Left kidney (tissue), 2 donors: ENCODE data around the gene SLC12A5. TPM values are rescaled to one million over a fixed set of nuclear protein-coding genes. Genes with fewer than 3 reads are reported as not detected.

Source experiments
- DNase-seq: peaks from one replicate; pipeline ENCODE4 v3.0.0-alpha.2; 2013
- polyA plus RNA-seq: library from polyadenylated mRNA; unstranded; fragments of 120-200 nt; gene quantifications from one replicate; pipeline ENCODE4 v1.2.1, GENCODE V29; 2013; ENCODE audit not compliant: insufficient read length

SLC12A5 gene
- polyA plus RNA-seq, 1 donor, result 1.8 TPM

DNA sequence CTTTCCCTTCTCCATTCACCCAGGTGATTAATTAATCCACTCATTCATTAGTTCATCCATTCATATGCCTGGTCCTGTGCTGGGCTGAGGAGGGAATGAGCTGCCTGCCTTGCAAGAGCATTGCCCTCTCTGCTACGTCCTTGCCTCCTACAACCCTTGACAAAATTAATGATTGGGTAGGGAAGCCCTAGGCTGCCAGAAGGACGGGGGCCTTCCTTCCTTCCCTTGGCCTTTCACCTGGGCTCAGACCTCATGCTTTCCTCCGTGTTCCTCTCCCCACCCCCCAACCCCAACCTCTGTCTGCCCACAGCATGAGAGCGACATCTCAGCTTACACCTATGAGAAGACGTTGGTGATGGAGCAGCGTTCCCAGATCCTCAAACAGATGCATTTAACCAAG, 25.6 kb downstream of the SLC12A5 start:
- no peak for DNase-seq

DNA sequence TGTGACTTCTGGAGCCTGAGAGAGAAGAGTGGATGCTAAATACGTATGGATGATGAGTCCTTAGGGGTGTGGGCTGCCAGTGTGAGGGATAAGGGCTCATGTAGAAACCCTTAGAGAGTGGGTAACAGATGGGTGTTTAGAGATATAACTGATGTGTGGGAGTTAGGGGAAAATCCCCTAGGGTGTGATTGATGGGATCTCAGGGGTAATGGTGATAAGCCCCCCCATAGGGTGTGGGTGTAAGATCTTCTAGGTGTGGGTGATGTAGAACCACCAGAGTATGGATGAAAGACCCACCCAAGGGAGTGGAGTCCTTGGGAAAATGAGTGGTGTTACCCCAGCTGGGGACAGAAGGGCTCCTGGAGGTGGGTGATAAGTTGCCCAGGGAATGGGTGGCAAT, 26.3 kb downstream of the SLC12A5 start:
- no peak for DNase-seq

DNA sequence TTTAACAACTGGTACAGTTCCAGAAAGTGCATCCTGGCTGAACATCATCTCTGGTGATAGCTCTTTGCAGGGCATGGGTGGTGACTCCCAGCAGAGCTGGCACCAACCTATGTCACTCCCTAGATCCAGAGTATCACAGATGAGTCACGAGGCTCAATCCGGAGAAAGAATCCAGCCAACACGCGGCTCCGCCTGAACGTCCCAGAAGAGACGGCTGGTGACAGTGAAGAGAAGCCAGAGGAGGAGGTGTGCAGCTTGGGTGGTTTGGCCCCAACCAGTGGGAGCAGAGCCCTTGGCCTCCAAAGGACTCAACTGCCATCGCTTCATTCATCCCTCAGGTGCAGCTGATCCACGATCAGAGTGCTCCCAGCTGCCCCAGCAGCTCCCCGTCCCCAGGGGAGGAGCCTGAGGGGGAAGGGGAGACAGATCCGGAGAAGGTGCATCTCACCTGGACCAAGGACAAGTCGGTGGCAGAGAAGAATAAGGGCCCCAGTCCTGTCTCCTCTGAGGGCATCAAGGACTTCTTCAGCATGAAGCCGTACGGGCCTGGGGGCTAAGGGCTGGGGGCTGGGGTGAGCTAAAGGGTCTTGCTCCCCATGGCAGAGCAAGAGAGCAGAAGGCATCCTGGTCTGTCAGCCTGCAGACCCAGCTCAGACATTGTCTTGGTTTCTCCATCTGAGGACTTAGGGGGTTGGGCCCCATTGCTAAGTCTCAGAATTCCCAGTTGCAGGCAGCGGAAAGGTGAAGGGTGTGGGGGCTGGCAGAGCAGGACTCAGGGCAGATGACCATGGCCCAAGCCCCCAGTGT, 27.2 kb downstream of the SLC12A5 start:
- DNase-seq, result no peak

DNA sequence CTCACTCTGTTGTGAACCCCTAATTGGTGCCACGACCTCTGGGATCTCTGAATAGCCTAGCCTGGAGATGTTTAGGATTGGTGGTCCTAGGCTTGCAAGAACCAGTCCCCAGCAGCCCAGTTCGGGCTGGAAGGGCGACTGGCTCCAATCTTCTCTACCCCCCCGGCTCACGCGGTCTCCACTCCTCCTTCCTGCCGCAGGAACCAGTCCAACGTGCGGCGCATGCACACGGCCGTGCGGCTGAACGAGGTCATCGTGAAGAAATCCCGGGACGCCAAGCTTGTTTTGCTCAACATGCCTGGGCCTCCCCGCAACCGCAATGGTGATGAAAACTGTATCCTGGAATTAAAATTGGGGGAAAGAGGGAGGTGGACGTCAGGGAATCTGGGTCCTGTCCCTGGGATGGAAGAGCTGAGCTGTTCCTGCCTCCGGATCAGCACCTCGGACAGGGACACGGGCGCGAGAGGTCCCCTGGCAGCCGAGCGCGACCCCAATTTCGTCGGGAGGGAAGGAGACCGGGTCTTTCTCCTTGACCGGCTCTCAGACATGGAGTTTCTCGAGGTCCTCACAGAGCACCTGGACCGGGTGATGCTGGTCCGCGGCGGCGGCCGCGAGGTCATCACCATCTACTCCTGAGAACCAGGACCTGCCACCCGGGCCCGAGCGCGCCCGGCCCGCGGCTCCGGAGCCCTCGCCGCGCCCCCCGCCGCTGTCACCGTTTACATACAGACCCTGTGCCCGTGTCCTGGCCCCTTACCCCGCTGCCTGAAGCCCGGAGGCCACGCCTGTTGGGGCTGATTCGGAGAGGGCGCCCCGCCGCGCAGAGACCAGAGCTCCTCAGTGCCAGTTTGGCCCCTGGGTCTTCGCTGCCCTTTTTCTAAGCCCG, 28.2 kb downstream of the SLC12A5 start:
- DNase-seq, result peak; percentile 60

DNA sequence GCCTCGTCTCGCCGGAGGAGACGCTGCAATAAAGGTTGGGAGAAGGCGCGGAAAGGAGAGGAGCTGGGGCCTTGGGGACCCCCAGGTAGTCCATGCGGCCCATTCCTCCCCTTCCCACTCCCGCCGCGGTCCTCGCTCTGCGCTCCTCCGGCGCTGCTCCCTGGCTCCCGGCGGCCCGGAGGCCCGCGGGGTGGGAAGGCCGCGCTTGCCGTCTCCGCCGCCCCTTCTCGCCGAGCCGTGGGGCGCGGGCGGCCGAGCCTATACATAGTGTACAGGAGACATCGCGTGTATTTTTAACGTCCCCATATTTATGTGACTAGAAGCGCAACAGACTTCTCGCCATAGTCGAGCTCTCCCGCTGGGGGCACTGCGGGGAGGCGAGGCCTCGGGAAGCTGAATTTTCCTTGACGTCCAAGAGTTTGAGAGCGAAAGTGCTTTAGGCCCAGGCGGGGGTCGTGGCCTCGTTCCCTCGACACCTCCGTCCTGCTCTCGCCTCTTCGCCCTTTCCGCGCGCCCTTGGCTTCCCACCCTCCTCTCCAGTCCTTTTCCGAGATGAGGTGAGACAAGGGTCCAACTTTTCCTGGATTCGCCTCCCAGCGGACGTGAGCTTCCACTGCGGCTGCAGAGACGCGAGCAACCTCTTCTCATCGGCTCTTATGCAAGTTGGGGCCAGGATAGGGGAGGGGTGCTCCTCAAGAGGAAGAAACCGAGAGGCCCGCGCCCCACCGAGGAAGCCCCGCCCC, 29.0 kb downstream of the SLC12A5 start:
- peak; percentile 28 for DNase-seq

DNA sequence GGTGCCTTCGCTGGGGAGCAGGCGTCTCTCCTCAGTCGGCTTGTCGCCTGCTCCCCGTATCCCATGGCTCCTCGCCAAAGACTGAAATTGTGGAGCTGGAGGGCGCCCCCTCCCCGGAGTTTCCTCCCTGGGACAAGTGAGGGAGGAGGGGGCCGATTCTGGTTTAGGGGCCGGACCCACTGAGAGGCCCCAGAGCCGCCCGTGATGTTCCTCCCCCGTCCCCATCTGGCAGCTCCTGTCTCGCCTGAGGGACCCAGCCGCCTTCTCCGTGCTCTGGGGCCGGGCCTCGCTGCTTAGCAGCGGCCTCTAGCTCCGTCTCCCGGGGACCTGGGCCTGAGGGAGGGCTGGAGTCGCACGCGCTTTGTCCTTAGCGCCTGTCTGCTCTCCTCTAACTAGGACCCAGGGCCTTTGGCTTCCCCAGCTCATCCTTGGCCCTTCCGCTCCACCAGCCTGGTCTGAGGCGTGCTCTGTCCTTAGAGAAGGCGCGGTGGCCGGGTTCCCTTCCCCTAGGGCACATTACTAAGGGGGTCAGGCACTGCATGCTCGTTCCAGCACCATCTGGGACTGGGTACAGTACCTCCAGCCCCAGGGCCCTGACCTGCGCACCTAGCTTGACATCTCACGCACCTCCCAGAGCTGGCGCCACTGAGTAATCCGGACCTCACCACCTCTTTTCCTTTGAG, 29.7 kb downstream of the SLC12A5 start:
- DNase-seq, result no peak

DNA sequence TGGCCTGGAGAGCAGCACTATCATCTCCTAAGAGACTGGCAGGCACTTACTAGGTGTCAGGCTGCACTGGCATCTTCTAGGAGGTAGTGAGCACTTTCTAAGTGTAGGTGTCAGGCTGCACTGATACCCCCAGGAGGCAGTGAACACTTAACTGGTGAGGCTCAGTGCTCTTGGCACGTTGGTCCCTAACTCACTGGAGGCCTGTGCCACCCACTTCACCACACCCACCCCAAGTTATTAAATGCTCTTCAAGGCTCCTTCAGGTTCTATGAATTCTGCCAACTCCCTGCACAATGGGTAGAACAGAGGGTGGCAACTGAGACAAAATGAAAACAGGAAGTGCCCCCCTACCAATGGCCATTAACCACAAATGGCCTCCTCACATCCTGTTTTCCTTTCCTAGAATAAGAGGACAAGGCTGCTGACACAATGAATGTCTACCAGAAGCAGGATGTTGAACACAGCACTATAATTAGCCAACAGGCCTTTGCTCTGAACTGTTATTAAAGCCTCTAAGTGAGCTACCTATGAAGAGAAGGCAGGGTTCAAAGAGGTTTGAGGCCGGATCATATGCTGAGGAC, 31.4 kb downstream of the SLC12A5 start:
- no peak for DNase-seq

DNA sequence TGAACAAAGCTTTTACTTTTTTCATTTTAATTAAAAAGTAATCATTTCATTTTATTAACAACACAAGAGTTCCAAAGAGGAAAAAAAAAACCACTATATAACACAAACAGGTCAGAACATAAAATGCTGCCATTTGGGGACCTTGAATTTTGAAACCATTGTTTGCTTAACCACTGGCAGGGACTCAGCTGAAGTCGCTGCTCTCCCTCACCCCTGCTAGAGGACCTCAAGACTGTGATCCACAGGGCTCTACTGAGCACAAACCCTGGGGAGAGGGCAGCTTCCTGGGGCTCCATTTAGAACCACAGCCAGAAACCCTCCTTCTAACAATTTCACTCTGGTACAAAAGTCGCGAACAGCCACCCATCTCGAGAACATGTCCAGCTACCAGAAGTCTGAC, 32.0 kb downstream of the SLC12A5 start:
- DNase-seq, result no peak

DNA sequence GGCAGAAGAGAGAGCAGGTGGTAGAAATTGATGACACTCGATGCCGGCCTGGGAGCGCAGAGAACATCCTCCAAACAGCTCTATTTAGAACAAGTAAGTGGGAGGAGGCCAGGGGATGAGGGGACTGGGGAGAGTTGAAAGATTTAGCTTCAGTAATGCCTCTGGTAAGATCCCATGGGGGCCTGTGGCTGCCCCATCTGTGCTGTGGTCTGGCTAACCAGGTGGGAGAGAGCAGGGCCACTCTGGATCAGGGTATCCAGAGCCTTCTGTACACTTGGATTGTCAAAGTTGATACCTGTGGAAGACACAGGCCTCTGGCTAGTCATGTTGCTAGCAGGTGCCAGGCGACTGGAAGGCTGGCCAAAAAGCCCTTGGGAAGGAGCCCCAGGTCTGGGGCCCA, 33.1 kb downstream of the SLC12A5 start:
- DNase-seq, result no peak

DNA sequence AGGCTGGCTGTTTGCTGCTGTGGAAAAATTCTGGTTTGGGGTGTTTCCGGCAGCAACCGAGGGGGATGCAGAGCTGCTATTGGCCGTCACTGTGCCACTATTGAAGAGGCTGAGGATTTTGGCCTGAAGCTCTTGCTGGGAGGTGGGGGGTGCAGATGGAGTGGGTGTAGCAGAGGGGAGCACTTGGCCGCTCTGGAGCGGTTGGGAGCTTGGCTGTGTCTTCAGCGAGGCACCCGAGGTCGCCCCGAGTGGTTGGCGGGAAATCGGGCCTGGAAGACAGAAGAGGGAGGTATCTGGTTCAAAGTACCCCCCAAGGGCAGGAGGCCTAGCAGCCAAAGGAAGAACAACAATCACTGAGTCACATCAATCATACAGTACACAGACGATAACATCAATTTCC, 33.6 kb downstream of the SLC12A5 start:
- no peak for DNase-seq

DNA sequence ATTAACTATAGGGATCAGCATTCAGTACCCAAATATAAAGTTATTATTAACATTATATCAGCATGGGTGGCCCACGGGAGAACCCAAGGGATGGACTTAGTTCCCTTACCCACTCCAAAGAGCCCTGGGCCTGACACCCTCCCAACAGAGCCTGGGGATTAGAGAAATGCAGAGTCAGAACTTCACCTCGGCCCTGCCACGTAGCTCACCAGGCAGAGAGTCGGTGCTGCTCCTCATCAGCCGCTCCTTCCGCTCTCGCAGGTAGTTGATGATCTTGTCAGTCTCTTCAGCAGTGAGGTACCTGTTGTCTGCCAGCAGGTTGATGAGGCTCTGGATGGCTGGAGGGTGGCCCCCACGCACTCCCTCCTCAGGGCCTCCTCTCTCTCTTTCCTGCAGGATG, 34.1 kb downstream of the SLC12A5 start:
- no peak for DNase-seq

DNA sequence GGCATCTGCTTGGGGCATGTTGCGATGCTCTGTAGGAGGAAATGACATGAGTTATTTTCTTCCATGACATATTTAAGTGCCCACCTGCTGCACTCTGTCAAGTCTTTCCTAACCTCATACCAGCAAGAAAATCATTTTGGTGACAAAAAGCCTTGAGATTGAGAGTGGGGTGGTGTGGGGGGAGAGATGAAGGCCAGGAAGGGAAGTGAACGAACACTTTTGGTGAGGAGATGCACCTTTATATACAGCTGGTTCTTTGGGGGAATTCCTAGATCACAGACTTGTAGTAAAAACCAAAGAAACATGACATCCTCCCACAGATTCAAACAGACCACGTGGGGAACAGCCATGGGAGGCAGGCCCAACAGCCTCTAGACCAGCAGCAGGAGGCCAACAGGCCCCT, 34.6 kb downstream of the SLC12A5 start:
- DNase-seq, result no peak

DNA sequence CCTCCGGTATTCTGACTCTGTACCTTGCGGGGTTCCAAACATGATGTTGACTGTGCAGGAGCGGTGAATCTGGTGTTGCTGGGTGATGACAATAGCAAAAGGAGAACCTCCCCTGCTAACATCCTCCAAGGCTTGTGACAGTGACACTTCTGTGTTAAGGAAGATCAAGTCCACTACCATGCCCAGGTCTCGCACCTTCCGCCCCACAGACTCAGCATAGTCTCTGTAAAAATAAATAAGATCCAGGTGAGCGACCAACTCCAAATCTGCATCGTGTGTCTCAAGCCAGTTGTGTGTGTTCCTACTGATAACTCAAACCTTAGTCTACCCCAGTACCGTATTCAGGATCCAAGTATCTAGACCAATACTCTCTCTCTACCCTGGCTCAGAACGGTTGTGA, 36.0 kb downstream of the SLC12A5 start:
- no peak for DNase-seq

DNA sequence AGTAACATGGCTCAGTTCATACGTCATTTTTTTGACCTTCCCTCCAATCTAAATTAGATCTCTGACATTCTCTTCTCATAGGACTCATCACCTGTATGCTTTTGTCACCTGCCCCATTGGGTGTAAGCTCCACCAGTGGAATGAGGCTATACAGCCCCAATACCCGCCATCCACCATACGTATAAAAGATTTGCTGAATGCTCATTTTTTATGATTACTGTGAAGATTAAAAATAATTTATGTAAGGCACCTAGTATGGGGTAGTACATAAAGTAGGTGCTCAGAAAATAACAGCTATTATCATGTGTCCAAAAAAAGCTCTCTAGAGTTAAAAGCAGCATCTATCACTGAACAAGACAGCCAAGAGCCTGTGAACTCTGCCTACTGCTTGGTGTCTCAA, 36.7 kb downstream of the SLC12A5 start:
- DNase-seq, result no peak

DNA sequence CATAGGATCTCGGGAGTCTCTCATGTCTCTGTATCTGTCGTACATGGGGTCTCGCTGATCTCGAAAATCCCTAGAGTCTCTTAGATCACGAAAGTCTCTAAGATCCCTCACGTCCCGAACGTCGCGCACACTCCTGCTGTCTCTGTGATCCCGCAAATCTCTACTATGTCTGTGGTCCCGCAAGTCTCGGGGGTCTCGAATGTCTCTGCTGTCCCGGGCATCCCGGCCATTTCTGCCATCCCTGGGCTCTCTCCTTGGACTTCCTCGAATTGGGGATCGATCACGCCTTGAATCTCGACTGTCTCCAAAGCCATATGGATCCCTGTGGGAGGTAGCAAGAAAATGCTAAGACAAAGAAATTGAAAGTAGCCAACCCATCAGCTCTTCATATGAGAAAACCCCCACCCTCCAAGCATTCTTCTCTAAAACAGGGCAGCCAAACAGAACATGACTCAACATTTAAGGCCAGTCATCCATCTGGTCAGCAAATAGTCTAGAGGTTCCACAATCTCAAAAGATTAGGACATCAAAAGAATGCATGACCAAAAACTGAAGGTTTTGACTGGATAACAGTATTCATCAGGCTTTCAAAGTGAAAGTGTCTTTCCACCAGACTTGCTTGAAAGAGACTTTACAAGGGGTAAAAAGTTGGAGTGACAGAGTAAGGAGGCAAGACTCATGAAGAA, 41.3 kb downstream of the SLC12A5 start:
- DNase-seq, result no peak

DNA sequence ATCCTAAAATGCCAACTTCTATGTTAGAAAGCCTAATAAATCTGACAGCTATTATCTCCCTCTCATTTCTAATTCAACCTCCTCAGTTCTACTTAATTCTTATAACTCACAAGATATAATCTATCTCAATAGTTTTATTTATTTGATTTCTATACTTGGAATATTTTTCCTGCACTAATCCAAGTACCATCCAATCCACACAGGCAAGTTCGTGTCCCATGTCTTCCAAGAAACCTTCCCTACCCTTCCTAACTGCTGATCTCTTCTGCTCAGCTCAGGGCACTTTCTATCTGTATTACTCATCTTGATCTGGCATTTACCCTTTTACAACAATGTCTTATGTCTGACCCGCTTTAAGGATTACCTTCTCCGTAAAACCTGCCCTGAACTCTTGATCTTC, 42.6 kb downstream of the SLC12A5 start:
- DNase-seq, result no peak

DNA sequence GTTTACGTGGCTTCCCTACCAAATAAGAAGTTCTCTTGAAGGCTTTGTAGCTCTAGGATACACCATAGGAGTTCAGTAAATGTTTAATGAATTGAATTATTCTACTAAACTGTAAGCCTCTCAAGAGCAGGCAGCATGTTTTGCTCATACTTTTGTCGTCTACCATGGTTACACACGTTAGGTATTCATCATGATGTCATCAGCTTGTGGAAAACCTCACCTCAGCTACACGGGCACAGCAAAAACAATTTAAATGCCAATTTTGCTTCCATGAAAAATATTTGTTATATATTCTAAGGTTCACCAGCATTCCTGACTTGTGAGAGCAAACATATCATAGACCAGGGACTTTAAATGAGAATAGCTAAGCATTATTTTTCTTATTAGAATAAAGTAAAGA, 44.0 kb downstream of the SLC12A5 start:
- no peak for DNase-seq

DNA sequence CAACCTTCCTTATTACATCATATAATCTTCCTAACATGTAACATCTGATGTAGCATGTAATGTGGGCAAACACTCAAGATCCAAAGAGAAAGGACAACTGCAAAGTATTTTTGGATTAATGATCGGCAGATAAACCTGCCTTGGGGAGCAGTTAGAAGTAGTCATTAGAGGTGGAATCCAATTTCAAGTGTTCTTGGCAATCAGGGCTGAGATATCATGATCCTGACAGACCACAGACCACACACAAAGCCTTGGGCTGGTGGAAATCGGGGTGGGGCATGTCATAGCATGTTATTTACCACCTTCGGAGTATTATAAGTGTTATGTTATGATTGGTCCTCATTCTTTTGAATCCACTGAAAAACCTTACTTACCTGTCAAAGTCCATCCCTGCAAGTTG, 44.4 kb downstream of the SLC12A5 start:
- no peak for DNase-seq

DNA sequence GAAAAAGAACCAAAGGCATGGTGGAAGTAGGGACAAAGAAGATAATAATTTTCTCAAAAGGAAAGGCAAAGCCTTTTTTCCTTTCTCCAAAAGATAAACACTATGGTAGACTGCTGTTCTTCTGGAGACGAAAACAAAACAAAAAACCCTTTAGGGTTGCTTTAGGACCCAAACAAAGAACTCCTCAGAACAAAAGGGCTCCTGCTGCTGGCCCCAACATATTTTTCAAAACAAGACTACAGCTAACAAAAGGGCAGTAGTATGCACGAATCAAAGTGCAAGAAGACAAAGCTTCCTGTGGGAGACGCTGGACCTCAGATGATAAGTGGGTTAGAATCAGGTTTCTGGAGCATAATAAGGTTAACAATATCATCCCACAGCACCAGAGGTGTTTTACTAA, 45.0 kb downstream of the SLC12A5 start:
- DNase-seq, result no peak

DNA sequence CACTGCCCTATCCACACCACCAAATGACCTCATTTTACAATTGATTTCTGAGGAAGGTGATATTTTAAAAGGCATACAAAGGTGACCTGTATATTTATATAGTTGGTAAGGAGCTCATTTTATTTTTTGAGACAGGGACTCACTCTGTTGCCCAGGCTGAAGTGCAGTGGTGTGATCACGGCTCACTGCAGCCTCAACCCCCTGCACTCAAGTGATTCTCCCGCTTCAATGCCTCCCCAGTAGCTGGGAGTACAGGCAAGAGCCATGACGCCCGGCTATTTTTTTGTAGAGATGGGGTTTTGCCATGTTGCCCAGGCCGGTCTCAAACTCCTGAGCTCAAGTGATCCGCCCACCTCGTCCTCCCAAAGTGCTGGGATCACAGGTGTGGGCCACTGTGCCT, 47.8 kb downstream of the SLC12A5 start:
- DNase-seq, result no peak

DNA sequence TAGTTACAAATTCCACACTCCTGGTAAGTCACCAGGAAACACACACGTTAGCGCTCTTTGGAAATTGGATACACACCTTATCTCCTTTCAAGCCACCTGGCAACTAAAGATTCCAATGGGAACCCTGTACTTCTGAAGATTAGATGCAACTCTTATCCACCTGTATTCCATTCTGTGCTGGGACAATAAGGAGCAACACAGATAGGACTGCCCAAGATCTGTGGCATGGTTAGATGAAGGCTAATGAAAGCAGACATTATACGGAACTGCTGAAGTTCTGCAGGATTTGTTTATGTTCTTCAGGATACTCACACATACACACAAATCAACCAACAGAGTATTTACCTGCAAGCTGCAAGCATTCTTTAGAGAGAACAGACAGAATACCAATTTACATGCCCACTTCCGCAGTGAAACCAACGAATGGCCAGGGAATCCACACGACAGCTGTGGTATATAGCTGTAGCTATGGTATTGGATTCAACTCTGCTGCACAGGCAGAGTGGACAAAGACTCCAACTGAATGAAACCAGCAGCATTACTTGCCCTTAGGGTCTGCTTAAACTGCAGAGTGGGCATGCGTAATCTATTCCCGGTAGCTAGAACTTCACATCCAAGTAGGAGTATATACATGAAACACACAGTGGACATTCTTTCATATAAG, 48.8 kb downstream of the SLC12A5 start:
- DNase-seq, result no peak
